ENCODE measurements around the gene FAM24B.

The FAM24B gene

GRCh38 chr10:122822973-122823690 lies 56.2 kb downstream of the FAM24B start:
- no peak for DNase-seq

GRCh38 chr10:122821808-122822207 lies 57.6 kb downstream of the FAM24B start:
- no peak for DNase-seq

DNA sequence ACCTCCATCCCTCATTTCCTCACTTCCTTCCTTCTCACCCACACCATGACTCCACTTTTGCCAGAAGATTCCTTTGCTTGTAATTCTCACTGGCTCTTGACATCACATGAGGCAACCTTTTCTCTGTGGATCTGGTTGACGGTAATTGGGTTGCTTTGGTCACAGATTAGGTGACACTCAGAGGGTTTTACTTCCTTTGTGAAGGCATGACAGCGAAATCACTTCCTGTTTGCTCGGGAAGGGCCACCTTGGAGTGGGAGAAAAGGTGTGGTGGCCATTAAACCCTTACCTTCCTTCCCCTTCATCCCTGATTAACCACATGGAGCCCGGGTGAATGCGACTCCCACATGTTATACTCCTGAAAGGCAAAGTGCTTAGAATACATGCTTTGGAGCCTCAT lies 63.9 kb downstream of the FAM24B start:
- no peak for DNase-seq

- DNase-seq = no peak
Observed at GRCh38 chr10:122814493-122814892, 64.9 kb downstream of the FAM24B start.

- DNase-seq = no peak
Observed at GRCh38 chr10:122812751-122813150, 66.6 kb downstream of the FAM24B start.

- DNase-seq = no peak
Observed at GRCh38 chr10:122802282-122802681, 77.1 kb downstream of the FAM24B start.
